ENCODE results near the gene SKI. TPM values are rescaled to one million over a fixed set of nuclear protein-coding genes. Genes with fewer than 3 reads are reported as not detected.

The SKI gene
- total and polyA plus RNA-seq, 2 of the 8 experiments (the other 6 are each of a cell fraction or from before 2014, with no cell fraction given) = 8.3 to 87.6 TPM

- TF ChIP-seq CTBP2 (IDR thresholded peaks at IDR 0.05; ENCODE audit: borderline replicate concordance, insufficient read depth, insufficient read length, low read length) (no peak), NRF1 (IDR thresholded peaks at IDR 0.05; ENCODE audit: low read depth, low read length) (no peak), SP1 (IDR thresholded peaks at IDR 0.05; ENCODE audit: low read depth, low read length) (no peak), SP2 (IDR thresholded peaks at IDR 0.05; ENCODE audit: low read length) (no peak)
Measured at GRCh38 chr1:2240270-2241156, 12.4 kb downstream of the SKI start (continued).

Data from H1 (cell line).